ENCODE results near the gene WASF1. TPM values are rescaled to one million over a fixed set of nuclear protein-coding genes. Genes with fewer than 3 reads are reported as not detected.

Gene WASF1
- total RNA-seq (1 to 10 TPM; 2.9 to 4.6 TPM), polyA plus RNA-seq (1 to 10 TPM; 1.9 to 3.8 TPM)
- long read RNA-seq, donor 1, partial matches to known transcripts, result 0 of 2 reads
- long read RNA-seq, donor 1, other reads (novel, unspliced or antisense), result 0 of 2 reads
- long read RNA-seq, donor 2, partial matches to known transcripts, result 0 of 1 reads
- long read RNA-seq, donor 2, other reads (novel, unspliced or antisense), result 0 of 1 reads
- long read RNA-seq, donor 3, result 0 reads
- long read RNA-seq, donor 4, result 0 reads
- long read RNA-seq, donor 5, partial matches to known transcripts, result 5 of 7 reads
- long read RNA-seq, donor 5, other reads (novel, unspliced or antisense), result 0 of 7 reads

DNA sequence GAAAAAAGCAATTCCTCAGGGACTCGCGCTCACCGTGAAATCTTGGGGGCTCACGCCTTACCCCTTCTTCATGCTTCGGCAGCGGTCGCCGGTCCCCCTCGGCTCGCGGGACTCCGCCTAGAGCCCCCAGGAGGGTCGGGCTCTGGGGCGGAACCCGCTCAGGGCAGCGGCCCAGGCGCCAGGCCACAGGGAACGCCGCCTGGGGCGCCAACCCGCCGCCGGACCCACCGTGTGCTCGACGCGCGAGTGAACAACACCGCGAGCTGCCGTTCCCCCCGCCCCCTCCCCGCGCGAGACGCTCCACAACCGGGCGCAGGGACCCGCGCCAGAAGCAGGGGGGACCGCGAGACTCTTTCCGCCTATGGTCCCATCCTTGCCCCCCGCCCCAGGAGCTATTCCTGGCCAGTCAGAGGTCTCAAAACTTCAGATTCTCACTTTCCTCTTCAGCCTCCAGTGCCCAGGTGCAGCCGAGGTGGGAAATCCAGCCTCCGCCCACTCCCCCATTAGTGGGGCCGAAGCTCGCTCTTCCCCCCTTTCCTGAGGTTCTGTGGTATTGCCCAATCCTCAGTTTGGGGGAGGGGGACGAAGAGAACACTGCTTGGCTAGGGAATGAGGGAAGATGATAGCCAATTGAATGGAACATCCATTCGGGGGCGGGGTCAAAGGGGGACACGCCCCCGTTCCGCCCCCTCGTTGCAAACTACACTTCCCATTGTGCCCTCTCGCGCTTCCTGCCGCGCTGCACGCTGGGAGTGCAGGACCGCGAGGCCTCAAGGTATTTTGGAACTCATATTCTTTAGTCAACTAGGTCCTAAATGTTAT, at the start of gene WASF1:
TSS of gene WASF1 (minus strand) at position 265 of the 822 bp plus-strand sequence. CDS start 52,069 bp downstream, outside the sequence.
- H3K9ac ChIP-seq (ENCODE audit: insufficient read depth in 1 of 2, low read length in 2 of 2), result peak within 1 kb of the TSS; percentile 38 to 94
- peak within 1 kb of the TSS; percentile 94 to 95 for H3K27ac ChIP-seq (ENCODE audit: low read depth in 1 of 2, low read length in 1 of 2)
- no peaks in the 10 kb centered on the region for H3K27me3 ChIP-seq (ENCODE audit: control insufficient read depth in 3 of 3, insufficient read depth in 3 of 3, low read length in 2 of 3)
- WGBS, 2 donors, result 0 to 1% methylated on average over 62 of the region's 62 CpGs
- peak; percentile 99 for ATAC-seq (ENCODE audit: insufficient read depth, low FRiP score)
- peaks cover 0 to 6% (median 0%) of the 10 kb centered on the region in 4 donors for H3K36me3 ChIP-seq (ENCODE audit: control insufficient read depth in 4 of 4, insufficient read depth in 4 of 4, low read length in 4 of 4)
- peaks cover 4 to 42% (median 11%) of the 10 kb centered on the region in 5 donors for H3K4me1 ChIP-seq (ENCODE audit: control insufficient read depth in 5 of 5, insufficient read depth in 5 of 5, low read length in 5 of 5)
- TF ChIP-seq, protein P1, sequence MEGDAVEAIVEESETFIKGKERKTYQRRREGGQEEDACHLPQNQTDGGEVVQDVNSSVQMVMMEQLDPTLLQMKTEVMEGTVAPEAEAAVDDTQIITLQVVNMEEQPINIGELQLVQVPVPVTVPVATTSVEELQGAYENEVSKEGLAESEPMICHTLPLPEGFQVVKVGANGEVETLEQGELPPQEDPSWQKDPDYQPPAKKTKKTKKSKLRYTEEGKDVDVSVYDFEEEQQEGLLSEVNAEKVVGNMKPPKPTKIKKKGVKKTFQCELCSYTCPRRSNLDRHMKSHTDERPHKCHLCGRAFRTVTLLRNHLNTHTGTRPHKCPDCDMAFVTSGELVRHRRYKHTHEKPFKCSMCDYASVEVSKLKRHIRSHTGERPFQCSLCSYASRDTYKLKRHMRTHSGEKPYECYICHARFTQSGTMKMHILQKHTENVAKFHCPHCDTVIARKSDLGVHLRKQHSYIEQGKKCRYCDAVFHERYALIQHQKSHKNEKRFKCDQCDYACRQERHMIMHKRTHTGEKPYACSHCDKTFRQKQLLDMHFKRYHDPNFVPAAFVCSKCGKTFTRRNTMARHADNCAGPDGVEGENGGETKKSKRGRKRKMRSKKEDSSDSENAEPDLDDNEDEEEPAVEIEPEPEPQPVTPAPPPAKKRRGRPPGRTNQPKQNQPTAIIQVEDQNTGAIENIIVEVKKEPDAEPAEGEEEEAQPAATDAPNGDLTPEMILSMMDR (IDR thresholded peaks at IDR 0.05; ENCODE audit: control extremely low read depth, extremely low read depth), result no peak
- H3K4me3 ChIP-seq, result peak within 1 kb of the TSS; percentile 95
- no peaks in the 10 kb centered on the region for H3K9me3 ChIP-seq (ENCODE audit: control insufficient read depth in 4 of 4, insufficient read depth in 3 of 4, low read length in 3 of 4)
- DNase-seq, result peak; percentile 98 to 99 (median 99)

DNA sequence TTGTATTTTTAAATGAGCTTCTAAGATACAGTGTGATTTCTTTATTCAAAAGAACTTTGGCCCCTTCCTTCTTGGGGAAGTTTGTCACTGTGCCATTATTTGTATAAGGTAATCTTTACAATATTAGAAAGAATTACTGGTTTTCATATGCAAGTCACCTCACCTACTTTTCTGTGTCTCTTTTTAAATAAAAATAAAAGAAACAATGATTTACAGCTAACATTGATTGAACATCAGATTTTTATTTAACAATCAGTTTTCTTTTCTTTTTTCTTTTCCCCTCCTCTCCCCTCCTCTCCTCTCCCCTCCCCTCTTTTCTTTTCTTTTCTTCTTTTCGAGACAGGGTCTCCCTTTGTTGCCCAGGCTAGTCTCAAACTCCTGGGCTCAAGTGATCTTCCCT, 46.8 kb upstream of the WASF1 start:
- Histone ChIP-seq H3K4me3 (no peak overlapping the region), H3K27me3 (ENCODE audit: control insufficient read depth in 3 of 3, insufficient read depth in 3 of 3, low read length in 2 of 3) (no peaks in the 10 kb centered on the region), H3K36me3 (ENCODE audit: control insufficient read depth in 4 of 4, insufficient read depth in 4 of 4, low read length in 4 of 4) (peaks cover 8 to 31% (median 13%) of the 10 kb centered on the region in 4 donors), H3K9ac (ENCODE audit: insufficient read depth in 1 of 2, low read length in 2 of 2) (no peak overlapping the region), H3K4me1 (ENCODE audit: control insufficient read depth in 5 of 5, insufficient read depth in 5 of 5, low read length in 5 of 5) (no peaks in the 10 kb centered on the region), H3K27ac (ENCODE audit: low read depth in 1 of 2, low read length in 1 of 2) (no peak overlapping the region), H3K9me3 (ENCODE audit: control insufficient read depth in 4 of 4, insufficient read depth in 3 of 4, low read length in 3 of 4) (no peaks in the 10 kb centered on the region)
- 93 to 100% methylated on average over 1 of the region's 1 CpG for WGBS, 2 donors
- TF ChIP-seq, protein P1 (IDR thresholded peaks at IDR 0.05; ENCODE audit: control extremely low read depth, extremely low read depth), result no peak
- ATAC-seq (ENCODE audit: insufficient read depth, low FRiP score) (no peak), DNase-seq (no peak)

DNA sequence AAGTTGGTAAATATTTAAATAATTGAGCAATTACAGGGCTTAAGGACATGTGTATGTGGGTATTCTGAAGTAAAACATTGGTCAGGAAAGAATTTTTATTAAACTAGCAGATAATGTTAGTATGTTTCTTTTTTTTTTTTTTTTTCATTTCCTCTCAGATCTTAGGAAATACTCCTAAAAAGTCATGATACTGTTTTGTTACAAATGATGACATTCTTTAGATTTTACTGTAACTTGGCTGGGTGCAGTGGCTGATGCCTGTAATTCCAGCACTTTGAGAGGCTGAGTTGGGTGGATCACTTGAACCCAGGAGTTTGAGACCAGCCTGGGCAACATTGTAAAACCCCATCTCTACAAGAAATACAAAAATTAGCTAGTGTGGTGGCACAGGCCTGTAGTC, 42.3 kb upstream of the WASF1 start:
- peaks cover 11 to 33% (median 18%) of the 10 kb centered on the region in 4 donors for H3K36me3 ChIP-seq (ENCODE audit: control insufficient read depth in 4 of 4, insufficient read depth in 4 of 4, low read length in 4 of 4)
- no peak overlapping the region for H3K9ac ChIP-seq (ENCODE audit: insufficient read depth in 1 of 2, low read length in 2 of 2)
- no peak overlapping the region for H3K4me3 ChIP-seq
- no peaks in the 10 kb centered on the region for H3K27me3 ChIP-seq (ENCODE audit: control insufficient read depth in 3 of 3, insufficient read depth in 3 of 3, low read length in 2 of 3)
- H3K27ac ChIP-seq (ENCODE audit: low read depth in 1 of 2, low read length in 1 of 2), result no peak overlapping the region
- no peak for DNase-seq
- H3K9me3 ChIP-seq (ENCODE audit: control insufficient read depth in 4 of 4, insufficient read depth in 3 of 4, low read length in 3 of 4), result no peaks in the 10 kb centered on the region
- TF ChIP-seq, protein P1 (IDR thresholded peaks at IDR 0.05; ENCODE audit: control extremely low read depth, extremely low read depth), result no peak
- no peak for ATAC-seq (ENCODE audit: insufficient read depth, low FRiP score)
- no peaks in the 10 kb centered on the region for H3K4me1 ChIP-seq (ENCODE audit: control insufficient read depth in 5 of 5, insufficient read depth in 5 of 5, low read length in 5 of 5)
